Right lobe of liver (tissue), 6 donors: Measurements from ENCODE around the gene MYO1D. TPM values are rescaled to one million over a fixed set of nuclear protein-coding genes. Genes with fewer than 3 reads are reported as not detected.

Experiments used
- ATAC-seq, 4 donors: fragments of 200-7000 bp; cut with Tn5 transposase; one replicate each; pipeline ENCODE4 v1.9.1; 2020; ENCODE audit warnings: mild to moderate bottlenecking in 4 of 4, moderate library complexity in 4 of 4
- DNase-seq, 3 donors: peaks; one replicate each; pipeline ENCODE4 v3.0.0-alpha.2; 2020
- H3K27ac ChIP-seq, 3 donors: fragments of 200-600 bp; one replicate each; pipeline ENCODE4 v1.8.0; 2022
- H3K27me3 ChIP-seq, 2 donors: fragments of 200-600 bp; one replicate each; pipeline ENCODE4 v1.8.0; 2022
- H3K36me3 ChIP-seq, 4 donors: fragments of 200-600 bp; sonication (generic) in 1 of 4; one replicate each; pipeline versions ENCODE4 v1.5.1 to v1.8.0; 2017 to 2022; ENCODE audit warnings: control low read depth in 1 of 4
- H3K4me1 ChIP-seq, 4 donors: fragments of 200-600 bp; sonication (generic) in 1 of 4; one replicate each; pipeline versions ENCODE4 v1.5.1 to v1.8.0; 2017 to 2022; ENCODE audit warnings: control low read depth in 1 of 4
- H3K4me3 ChIP-seq, 3 donors: fragments of 200-600 bp; one replicate each; pipeline ENCODE4 v1.8.0; 2022
- H3K9me3 ChIP-seq, 4 donors: fragments of 200-600 bp; sonication (generic) in 1 of 4; one replicate each; pipeline versions ENCODE4 v1.5.1 to v1.8.0; 2017 to 2022; ENCODE audit warnings: control low read depth in 1 of 4
- CTCF ChIP-seq, 4 donors: fragments of 200-600 bp in 3 of 4; fragments of 450-650 bp in 1 of 4; IDR thresholded peaks; one replicate each; pipeline versions ENCODE4 v1.5.1 to v1.8.0; 2016 to 2022; ENCODE audit warnings: antibody characterized with exemption in 4 of 4, mild to moderate bottlenecking in 2 of 4
- POLR2A ChIP-seq: fragments of 450-650 bp; IDR thresholded peaks from one replicate; pipeline ENCODE4 v1.6.1; 2017; ENCODE audit warnings: antibody characterized with exemption, mild to moderate bottlenecking
- WGBS: methylation state at CpG from one replicate; pipeline ENCODE4 v1.1.6; 2018; ENCODE audit warnings: low coverage, low lambda C conversion rate; ENCODE audit not compliant: insufficient coverage; ENCODE audit errors: missing lambda C conversion rate; 5-methylcytosine and 5-hydroxymethylcytosine counted together
- intact Hi-C, 2 donors: fragments of 100-400 bp; cut with DNase I; formaldehyde crosslinking; loops; one replicate each; pipeline versions ENCODE4 v1.11.2 to v1.14.1; 2022
- total RNA-seq, 6 experiments: library from RNA; depleted of rRNA in 2 of 6; stranded (reverse); fragments of >200 nt in 2 of 6; fragmentation: NEBNext Ultra II Directional in 3 of 6; extraction: Animal tissue kit (Norgen Biotek cat#: 25700) in 3 of 6; gene quantifications; one replicate each; pipeline versions ENCODE4 v1.1.0 to v1.2.4, GENCODE V29; 2016 to 2023
- donor health status: DM: no; HTN: yes; CAD: no.
- donor health status: DM: no; HTN: no; CAD: no.
- donor health status: DM: no; HTN: no; CAD: no.
- donor health status: DM: no; HTN: yes; CAD: no.
- donor health status: DM: no; HTN: yes; CAD: no.

MYO1D gene
- total RNA-seq, 6 experiments from 2014 or later = 17.6 to 25.7 (median 21.0) TPM

GRCh38 chr17:32446949-32447348 lies 430.0 kb downstream of the MYO1D start:
- Histone ChIP-seq H3K4me3 (no peak overlapping the region), H3K27me3 (no peaks in the 10 kb centered on the region), H3K27ac (no peak overlapping the region), H3K4me1 (peaks cover 0 to 17% (median 7%) of the 10 kb centered on the region in 4 donors), H3K9me3 (no peaks in the 10 kb centered on the region), H3K36me3 (peaks cover 0 to 50% (median 20%) of the 10 kb centered on the region in 4 donors)
- ATAC-seq (no peak), DNase-seq (no peak)
- TF ChIP-seq CTCF (IDR thresholded peaks at IDR 0.05) (no peak), POLR2A (no peak)
- WGBS = no CpG with 5 or more reads among the region's 2 CpGs
- intact Hi-C loops = no loop called here

GRCh38 chr17:32445971-32446370 lies 431.0 kb downstream of the MYO1D start:
- Histone ChIP-seq H3K9me3 (no peaks in the 10 kb centered on the region), H3K27me3 (no peaks in the 10 kb centered on the region), H3K36me3 (peaks cover 0 to 40% (median 20%) of the 10 kb centered on the region in 4 donors), H3K4me1 (peaks cover 0 to 17% (median 7%) of the 10 kb centered on the region in 4 donors), H3K4me3 (peak overlapping the region in 2 of 3 donors; percentile 96 to 99), H3K27ac (no peak overlapping the region)
- ATAC-seq (no peak), DNase-seq (no peak)
- intact Hi-C loops = no loop called here
- TF ChIP-seq POLR2A = no peak
- TF ChIP-seq CTCF (IDR thresholded peaks at IDR 0.05) = no peak
- WGBS = 55% methylated on average over 2 of the region's 2 CpGs

GRCh38 chr17:32445497-32445896 lies 431.4 kb downstream of the MYO1D start:
- WGBS = 7% methylated on average over 6 of the region's 6 CpGs
- Histone ChIP-seq H3K4me3 (peak overlapping the region; percentile 76 to 99 (median 96)), H3K4me1 (peaks cover 0 to 17% (median 7%) of the 10 kb centered on the region in 4 donors), H3K27ac (peak overlapping the region in 1 of 3 donors; percentile 85), H3K36me3 (peaks cover 0 to 35% (median 18%) of the 10 kb centered on the region in 4 donors), H3K27me3 (no peaks in the 10 kb centered on the region), H3K9me3 (no peaks in the 10 kb centered on the region)
- intact Hi-C loops = no loop called here
- ATAC-seq (no peak), DNase-seq (no peak)
- TF ChIP-seq CTCF (IDR thresholded peaks at IDR 0.05) = no peak
- no peak for TF ChIP-seq POLR2A

GRCh38 chr17:32445074-32445415 lies 431.9 kb downstream of the MYO1D start:
- peaks cover 0 to 17% (median 7%) of the 10 kb centered on the region in 4 donors for H3K4me1 ChIP-seq
- WGBS = 0% methylated on average over 9 of the region's 14 CpGs
- H3K9me3 ChIP-seq = no peaks in the 10 kb centered on the region
- H3K27ac ChIP-seq = peak overlapping the region; percentile 56 to 85 (median 71)
- peak overlapping the region; percentile 76 to 99 (median 96) for H3K4me3 ChIP-seq
- ATAC-seq = peak; percentile 38 to 50 (median 44)
- TF ChIP-seq CTCF (IDR thresholded peaks at IDR 0.05) = no peak
- DNase-seq = peak; percentile 39 to 54 (median 50)
- peaks cover 0 to 32% (median 15%) of the 10 kb centered on the region in 4 donors for H3K36me3 ChIP-seq
- no peaks in the 10 kb centered on the region for H3K27me3 ChIP-seq
- intact Hi-C loops = no loop called here
